VCaP (cell line): Measurements from ENCODE around the gene NKAPL.
A peak's percentile ranks its signal among the peaks of the same experiment; 100 is the strongest.

Source experiments
- H3K27ac ChIP-seq: fragments of 450-650 bp; 2 replicates; pipeline ENCODE4 v1.5.1; 2017
- CTCF ChIP-seq: fragments of 450-650 bp; conservative IDR thresholded peaks from 2 replicates; pipeline ENCODE4 v1.5.1; 2017; ENCODE audit warnings: mild to moderate bottlenecking, moderate library complexity

Gene NKAPL

DNA sequence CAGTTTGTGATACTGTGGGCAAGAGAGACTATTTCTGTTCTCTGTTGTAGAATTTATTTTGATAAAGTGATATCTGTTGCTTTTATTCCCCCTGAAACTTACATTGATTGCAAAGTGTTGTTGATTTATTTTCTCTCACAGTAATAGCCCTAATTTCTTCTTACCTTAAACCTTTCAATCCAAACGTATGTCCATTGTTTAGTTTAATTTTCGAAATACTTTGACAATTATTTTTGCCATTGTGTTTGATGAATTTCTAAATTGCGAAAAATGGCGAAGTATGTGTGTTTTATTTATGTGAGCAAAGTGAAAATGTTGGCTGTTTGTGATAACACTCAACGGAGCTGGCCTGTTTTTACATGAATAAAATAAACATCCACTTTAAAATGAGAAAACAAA lies 7.5 kb downstream of the NKAPL start:
- peak overlapping the region; percentile 77; the same call in 1 of the 2 replicates for H3K27ac ChIP-seq
- no peak for TF ChIP-seq CTCF

GRCh38 chr6:28266962-28267694 lies 8.0 kb downstream of the NKAPL start, which contains the start of gene ZSCAN26:
Gene ZSCAN26 (plus strand): TSS chr6:28267143. CDS start chr6:28271920, 4,777 bp downstream.
- no peak for TF ChIP-seq CTCF
- peak within 1 kb of the TSS; percentile 77 for H3K27ac ChIP-seq

- peak overlapping the region; percentile 77 for H3K27ac ChIP-seq
- no peak for TF ChIP-seq CTCF
These were observed 8.6 kb downstream of the NKAPL start for GRCh38 chr6:28267695-28268059.

- TF ChIP-seq CTCF: no peak
- H3K27ac ChIP-seq: no peak overlapping the region
These were observed 10.4 kb downstream of the NKAPL start for GRCh38 chr6:28269492-28269891.

DNA sequence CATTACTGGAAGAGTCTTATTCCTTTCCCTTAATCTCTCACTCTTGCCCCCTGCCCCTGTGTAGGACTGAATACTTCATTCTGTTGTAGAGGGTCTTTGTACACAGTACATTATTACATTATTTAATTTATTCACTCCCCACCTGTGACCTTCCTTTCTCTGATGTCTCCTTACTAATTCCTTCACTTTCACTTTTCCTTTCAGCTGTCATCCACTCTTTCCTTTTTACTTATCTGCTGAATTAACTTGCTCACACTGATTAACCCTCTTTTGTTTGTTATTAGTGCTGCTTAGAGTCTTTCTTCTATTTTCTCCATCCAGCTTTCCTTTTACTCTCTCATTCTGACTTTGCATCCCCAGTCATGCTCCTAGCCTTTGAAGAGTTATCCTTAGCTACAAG lies 15.8 kb downstream of the NKAPL start:
- H3K27ac ChIP-seq: no peak overlapping the region

GRCh38 chr6:28277746-28278145 lies 18.6 kb downstream of the NKAPL start:
- TF ChIP-seq CTCF: no peak
- H3K27ac ChIP-seq: no peak overlapping the region

More for the DNA sequence above, 15.8 kb downstream of the NKAPL start:
- TF ChIP-seq CTCF: no peak

DNA sequence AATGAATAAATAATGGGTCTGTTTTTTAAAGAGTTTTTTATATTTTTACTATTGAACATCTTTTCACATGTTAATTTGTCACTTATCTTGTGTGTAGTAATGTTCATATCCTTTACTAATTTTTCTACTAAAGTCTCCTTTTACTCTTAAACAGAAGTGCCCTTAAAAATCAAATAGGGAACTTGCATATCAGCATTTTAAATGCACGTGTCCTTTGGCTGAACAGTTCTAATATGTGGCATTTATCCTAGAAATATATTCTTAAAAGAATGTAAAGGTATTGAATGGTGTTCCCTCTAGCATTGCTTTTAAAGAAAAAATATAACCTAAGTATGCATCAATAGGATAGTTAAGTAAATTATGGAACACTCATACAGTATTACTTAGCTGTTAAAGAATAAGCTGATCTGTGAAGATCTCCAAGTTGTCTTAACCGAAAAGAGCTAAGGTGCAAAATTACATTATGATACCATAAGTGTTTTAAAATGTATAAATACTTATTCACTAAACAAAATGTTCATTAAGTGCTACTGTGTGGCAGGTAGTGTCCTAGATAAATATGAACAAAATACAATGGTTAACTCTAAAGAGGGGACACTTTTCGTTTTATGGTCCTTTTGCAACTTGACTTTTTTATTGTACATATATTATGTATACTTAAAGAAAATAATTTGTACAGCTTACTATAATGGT lies 21.6 kb downstream of the NKAPL start:
- TF ChIP-seq CTCF: no peak
- peak overlapping the region; percentile 60 for H3K27ac ChIP-seq
